Midbrain (tissue), 1 donor: ENCODE results near the gene THSD7A.

Experiments used
- DNase-seq: peaks from one replicate; lab custom pipeline; 2025; lab: John Stamatoyannopoulos, UW

THSD7A gene, protein sequence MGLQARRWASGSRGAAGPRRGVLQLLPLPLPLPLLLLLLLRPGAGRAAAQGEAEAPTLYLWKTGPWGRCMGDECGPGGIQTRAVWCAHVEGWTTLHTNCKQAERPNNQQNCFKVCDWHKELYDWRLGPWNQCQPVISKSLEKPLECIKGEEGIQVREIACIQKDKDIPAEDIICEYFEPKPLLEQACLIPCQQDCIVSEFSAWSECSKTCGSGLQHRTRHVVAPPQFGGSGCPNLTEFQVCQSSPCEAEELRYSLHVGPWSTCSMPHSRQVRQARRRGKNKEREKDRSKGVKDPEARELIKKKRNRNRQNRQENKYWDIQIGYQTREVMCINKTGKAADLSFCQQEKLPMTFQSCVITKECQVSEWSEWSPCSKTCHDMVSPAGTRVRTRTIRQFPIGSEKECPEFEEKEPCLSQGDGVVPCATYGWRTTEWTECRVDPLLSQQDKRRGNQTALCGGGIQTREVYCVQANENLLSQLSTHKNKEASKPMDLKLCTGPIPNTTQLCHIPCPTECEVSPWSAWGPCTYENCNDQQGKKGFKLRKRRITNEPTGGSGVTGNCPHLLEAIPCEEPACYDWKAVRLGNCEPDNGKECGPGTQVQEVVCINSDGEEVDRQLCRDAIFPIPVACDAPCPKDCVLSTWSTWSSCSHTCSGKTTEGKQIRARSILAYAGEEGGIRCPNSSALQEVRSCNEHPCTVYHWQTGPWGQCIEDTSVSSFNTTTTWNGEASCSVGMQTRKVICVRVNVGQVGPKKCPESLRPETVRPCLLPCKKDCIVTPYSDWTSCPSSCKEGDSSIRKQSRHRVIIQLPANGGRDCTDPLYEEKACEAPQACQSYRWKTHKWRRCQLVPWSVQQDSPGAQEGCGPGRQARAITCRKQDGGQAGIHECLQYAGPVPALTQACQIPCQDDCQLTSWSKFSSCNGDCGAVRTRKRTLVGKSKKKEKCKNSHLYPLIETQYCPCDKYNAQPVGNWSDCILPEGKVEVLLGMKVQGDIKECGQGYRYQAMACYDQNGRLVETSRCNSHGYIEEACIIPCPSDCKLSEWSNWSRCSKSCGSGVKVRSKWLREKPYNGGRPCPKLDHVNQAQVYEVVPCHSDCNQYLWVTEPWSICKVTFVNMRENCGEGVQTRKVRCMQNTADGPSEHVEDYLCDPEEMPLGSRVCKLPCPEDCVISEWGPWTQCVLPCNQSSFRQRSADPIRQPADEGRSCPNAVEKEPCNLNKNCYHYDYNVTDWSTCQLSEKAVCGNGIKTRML (N-terminal part only)

GRCh38 chr7:11831736-11832495 lies at the start of gene THSD7A:
Gene THSD7A, minus strand, starts transcription at chr7:11832198. Its CDS starts 252 bp downstream, at chr7:11831946.
- DNase-seq = peak; percentile 64

DNA sequence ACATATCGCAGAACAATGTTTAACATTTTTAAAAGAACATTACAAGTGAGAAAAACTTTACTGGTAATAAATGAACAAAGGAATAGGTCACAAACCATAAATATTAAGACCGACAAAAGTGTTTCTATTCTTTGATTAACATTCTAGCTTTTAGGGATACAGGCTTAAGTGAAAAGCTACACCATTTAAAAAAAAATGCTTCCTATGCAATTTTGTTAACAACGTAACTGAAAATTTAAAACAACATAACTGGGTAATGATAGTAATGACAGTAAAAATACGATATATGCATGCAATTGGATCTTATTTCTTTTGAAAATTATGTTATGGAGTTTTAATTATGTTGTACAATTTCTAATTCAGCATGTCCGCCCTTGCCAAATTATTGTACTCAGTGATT lies 49.7 kb upstream of the THSD7A start:
- no peak for DNase-seq

DNA sequence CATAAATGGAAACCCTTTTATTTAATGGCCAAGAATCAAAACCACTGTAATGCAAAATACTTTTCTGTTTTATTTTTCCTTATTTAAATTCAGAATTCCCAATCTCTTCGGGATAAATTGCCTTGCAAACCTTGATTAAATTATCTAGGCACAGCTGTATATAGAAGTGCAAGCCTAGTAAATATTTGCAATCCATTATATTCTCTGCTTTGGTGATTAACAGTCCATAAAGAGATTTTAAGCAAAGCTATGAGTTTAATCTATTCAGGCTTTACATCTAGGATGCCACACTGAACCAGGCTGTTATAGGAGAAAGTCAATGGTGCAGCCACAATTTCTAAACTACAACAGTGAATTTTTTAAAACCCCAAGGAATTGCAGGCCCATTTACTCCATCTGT lies 43.6 kb upstream of the THSD7A start:
- DNase-seq = no peak

GRCh38 chr7:11865671-11866070 lies 33.7 kb upstream of the THSD7A start:
- DNase-seq = no peak

DNA sequence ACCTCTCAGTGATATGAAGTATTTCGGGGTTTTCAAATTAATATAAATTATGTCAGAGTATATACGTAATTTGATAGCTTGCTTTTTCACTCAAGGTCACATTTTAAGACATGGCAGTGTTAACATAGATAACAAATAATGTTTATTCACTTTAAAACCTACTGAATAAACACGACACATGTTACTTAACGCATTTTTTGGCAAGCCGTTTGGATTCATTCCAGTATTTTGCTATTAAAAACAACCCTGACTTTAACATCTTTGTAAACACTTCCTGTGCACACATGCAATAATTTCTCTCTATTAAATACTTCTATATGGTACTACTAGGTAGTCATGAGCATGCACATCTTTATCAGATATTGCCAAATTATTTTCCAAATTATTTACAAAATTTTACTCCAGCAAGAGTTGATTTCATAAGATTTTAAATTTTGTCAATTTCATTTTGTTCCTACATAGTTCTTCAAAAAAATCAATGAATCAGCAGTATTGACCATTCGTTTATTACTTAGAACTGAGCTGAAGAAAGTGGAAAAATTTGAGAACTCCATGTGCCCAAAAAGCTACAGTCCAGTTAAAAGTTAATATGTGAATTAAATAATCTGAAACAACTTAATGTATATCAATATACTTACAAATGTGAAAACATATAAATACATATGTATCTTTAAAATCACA lies 26.8 kb upstream of the THSD7A start:
- DNase-seq = no peak

DNA sequence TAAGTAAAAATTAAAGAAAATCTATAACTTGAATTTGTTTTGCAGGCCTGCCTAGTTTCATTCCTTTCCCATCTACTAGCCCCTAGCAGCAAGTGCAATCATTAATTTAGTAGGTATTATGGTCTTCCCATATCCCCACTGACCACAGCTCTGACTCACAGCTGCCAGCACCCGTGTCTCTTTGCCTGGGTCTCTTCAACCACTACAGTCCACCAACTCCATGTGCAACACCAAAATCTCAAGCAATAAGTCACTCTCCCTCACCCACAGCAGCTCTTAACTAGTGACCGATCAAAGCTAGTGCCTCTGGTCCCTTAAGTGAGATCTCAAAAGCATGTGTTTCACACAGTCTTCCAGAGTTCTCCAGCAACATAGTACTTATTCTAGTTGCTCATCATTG lies 26.0 kb upstream of the THSD7A start:
- DNase-seq = no peak

DNA sequence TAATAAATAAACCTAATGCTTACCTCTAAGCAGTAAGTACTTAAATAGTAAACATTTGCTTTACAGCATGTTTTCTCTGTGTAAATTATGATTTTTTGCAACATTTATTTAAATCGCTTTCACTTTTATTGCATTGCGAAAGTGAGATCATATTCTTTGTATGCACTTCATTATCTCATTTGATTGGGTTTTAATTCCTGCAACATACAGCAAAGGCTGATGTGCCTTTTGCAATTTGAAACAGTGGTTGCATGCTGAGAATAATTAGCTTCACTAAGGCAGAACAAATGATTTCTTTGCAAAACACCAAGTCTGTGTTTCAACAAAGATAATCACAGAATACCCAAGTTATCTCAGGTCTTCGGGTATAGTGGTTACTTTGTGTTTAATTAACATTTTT lies 16.3 kb upstream of the THSD7A start:
- no peak for DNase-seq

- DNase-seq = no peak
These were observed 15.3 kb upstream of the THSD7A start for GRCh38 chr7:11847336-11847735.

- DNase-seq = no peak
These were observed 14.5 kb upstream of the THSD7A start for GRCh38 chr7:11846361-11846955.

DNA sequence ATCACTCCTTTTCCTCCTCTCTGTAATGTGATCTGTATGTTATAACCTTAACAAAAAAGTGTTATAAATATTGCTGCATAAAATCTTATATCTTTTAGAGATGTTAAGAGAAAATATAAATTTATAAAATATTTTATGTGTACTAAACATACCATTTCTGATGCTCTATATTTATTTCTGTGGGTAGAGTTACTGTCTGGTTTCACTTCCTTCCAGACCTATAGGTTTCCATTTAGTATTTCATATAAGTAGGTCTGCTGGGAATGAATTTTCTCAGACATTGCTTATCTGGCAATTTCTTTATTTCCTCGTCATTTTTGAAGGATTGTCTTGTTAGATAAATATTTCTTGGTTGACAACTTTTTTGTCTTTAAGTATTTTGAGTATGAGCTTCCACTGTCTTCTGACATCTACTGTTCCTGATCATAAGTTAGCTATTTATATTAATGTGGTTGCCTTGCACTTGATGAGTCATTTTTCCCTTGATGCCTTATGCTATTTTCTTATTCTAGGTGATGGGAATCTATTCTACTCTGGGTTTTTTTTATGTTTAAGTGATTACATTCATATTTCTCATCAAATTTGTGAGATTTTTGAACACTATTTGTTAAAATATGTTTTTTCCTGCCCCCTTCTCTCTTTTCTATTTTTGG lies 11.2 kb upstream of the THSD7A start:
- no peak for DNase-seq

DNA sequence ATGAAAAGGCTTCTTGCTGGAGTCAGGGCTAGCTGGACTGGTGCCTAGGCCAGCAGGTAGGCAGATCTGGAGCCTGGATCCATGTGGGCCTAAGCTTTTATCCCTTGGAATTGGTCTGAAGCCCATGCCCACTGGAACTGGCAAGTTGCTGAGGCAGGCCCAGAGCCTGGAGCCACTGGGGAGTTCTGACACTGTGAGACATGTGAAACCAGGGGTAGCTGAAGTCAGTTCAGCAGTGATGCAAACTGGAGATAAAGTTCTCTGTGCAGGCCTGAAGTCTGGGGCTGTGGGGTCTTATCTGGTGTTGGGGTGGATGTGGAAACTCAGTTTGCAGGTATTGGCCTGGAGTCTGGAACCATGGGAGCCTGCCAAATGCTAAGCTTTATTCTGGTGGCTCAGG lies 9.7 kb upstream of the THSD7A start:
- DNase-seq = no peak

- peak; percentile 24 for DNase-seq
These were observed 3.3 kb upstream of the THSD7A start for GRCh38 chr7:11835260-11835659.

GRCh38 chr7:11833431-11833830 lies 1.4 kb upstream of the THSD7A start:
- DNase-seq = no peak

GRCh38 chr7:11831156-11831735 lies 752 bp downstream of the THSD7A start:
- DNase-seq = peak; percentile 50

DNA sequence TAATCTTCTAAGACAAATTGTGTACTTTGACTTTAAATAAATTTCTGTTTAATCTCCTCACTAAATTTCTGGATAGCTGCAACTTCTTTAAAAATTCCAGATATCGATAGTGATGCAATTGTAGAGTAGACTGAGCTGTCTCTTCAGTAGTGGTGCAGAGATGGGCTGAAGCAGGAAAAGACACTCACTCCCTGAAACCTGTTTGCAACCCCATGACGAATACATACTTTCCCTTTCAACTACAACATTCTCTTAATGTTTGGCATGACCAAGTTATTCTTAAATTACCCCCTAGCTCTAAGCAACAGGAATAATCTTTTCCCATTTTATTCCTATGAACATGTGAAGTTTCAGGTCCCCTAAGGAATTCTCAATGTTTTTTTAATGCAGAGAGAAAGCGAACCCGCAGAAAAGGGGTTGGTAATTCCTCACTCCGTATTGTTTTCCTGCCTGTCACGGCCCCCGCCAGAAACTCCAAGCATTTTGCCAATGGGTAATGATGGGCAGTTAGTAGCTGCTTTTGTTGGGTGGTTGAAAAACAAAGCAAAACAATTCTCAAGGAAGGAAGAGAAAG lies 1.3 kb downstream of the THSD7A start:
- DNase-seq = peak; percentile 20

GRCh38 chr7:11829954-11830353 lies 2.0 kb downstream of the THSD7A start:
- no peak for DNase-seq

DNA sequence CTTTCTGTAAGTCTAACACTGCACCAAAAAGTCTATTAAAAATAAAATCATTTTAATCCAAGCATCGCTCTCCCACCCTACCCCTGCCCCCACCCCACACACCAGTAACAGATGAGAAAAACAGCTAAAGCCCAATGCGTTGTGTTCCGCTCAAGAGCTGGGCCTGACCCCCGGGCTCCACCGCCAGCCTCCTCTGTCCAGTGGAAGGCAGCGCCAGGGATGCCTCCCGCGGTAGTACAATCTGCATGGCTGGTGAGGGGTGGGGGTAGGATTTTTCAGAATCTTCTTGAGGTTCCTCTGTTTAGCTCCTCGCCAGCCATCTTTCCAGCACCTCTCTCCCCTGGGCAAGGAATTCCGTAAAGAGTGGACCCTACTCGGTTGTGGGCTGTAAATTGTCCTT lies 12.1 kb downstream of the THSD7A start:
- no peak for DNase-seq

DNA sequence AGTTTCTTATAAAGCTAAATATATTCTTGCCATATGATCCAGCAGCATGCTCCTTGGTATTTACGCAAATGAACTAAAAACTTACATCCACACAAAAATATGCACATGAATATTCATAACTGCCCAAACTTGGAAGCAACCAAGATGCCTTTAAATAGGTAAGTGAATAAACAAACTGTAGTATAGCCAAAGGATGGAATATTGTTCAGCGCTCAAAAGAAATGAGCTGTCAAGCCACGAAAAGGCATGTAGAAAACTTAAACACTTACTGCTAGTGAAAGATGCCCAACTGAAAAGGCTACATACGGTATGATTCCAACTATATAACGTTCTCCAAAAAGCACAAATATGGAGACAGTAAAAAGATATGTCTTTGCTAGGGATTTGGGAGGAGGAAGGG lies 12.7 kb downstream of the THSD7A start:
- DNase-seq = no peak

DNA sequence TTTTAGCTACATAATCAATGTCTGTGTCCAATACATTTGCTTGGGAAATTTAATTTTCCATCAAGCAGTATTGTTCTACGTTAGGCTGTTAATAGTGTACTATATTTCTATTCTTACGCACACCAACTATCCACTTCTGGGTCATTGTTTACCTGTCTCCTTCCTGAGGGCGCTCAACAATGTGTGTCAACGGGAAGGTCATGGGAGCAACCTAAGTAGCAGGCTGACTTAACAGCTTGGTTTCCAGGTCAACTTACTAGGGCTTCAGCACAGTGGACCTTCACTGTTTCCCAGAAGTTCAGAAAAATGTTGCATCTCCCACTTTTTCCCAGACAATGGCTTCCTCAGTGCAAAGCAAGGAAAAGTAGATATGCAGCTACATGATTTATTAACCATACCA lies 13.7 kb downstream of the THSD7A start:
- no peak for DNase-seq
